Calu3 (cell line): ENCODE data around the gene P3H2. TPM values are rescaled to one million over a fixed set of nuclear protein-coding genes. Genes with fewer than 3 reads are reported as not detected.

ENCODE experiments used
- BruUV-seq: library from RNA; stranded (reverse); fragments of 400-500 nt; replicated peaks from 2 replicates; lab custom pipeline; 2021; lab: Mats Ljungman, UMichigan
- CTCF ChIA-PET: fragments of 300-600 bp; sonication (Branson Sonifier 250); formaldehyde crosslinking; loops from one replicate; lab custom pipeline; 2022; ENCODE audit warnings: antibody characterized with exemption; lab: Charles Lee
- DNase-seq: peaks from one replicate; pipeline ENCODE4 v3.0.0; 2022
- H3K27ac Mint-ChIP-seq: one replicate; pipeline ENCODE4 v1.8.0; 2022; ENCODE audit warnings: mixed read lengths; ENCODE audit not compliant: unreplicated experiment
- H3K27me3 Mint-ChIP-seq: one replicate; pipeline ENCODE4 v1.8.0; 2022; ENCODE audit warnings: mixed read lengths; ENCODE audit not compliant: unreplicated experiment
- H3K36me3 Mint-ChIP-seq: one replicate; pipeline ENCODE4 v1.8.0; 2022; ENCODE audit warnings: mild to moderate bottlenecking, moderate library complexity, mixed read lengths; ENCODE audit not compliant: insufficient read depth, unreplicated experiment
- H3K4me1 Mint-ChIP-seq: one replicate; pipeline ENCODE4 v1.8.0; 2022; ENCODE audit warnings: mild to moderate bottlenecking, low read depth, mixed read lengths; ENCODE audit not compliant: unreplicated experiment
- H3K4me3 Mint-ChIP-seq: one replicate; pipeline ENCODE4 v1.8.0; 2022; ENCODE audit warnings: mild to moderate bottlenecking, low read depth, moderate library complexity, mixed read lengths; ENCODE audit not compliant: unreplicated experiment
- H3K9me3 Mint-ChIP-seq: one replicate; pipeline ENCODE4 v1.8.0; 2022; ENCODE audit warnings: low read depth, mixed read lengths; ENCODE audit not compliant: unreplicated experiment
- CTCF ChIP-seq: fragments of 200-600 bp; IDR thresholded peaks from one replicate; pipeline ENCODE4 v1.8.0; 2022; ENCODE audit warnings: antibody characterized with exemption; ENCODE audit not compliant: unreplicated experiment
- intact Hi-C: fragments of 100-400 bp; cut with micrococcal nuclease; formaldehyde crosslinking; loops from one replicate; pipeline ENCODE4 v1.10.0; 2022; ENCODE audit not compliant: unreplicated experiment
- total RNA-seq: library from RNA; stranded (reverse); gene quantifications from 2 replicates; pipeline ENCODE4 v1.2.3, GENCODE V29; 2022

P3H2 gene
- total RNA-seq, 1 experiment from 2014 or later: 7.1 TPM

- Mint-ChIP-seq H3K4me3 (peak overlapping the region; percentile 53), H3K27ac (peak overlapping the region; percentile 58)
- CTCF ChIA-PET: interaction anchor here (0.6 to 2.1 kb wide), 15 partner anchors 8 to 685 kb away, joined by 3 to 9 read pairs (median 6); partner anchors contain the start of gene CLDN1
These were observed 108.3 kb downstream of the P3H2 start for GRCh38 chr3:190012314-190012782.

GRCh38 chr3:190010486-190010885 is 110.2 kb downstream of the P3H2 start:
- Mint-ChIP-seq H3K36me3 (no peaks in the 10 kb centered on the region), H3K9me3 (no peaks in the 10 kb centered on the region), H3K4me1 (peaks cover 61% of the 10 kb centered on the region), H3K27me3 (no peaks in the 10 kb centered on the region), H3K27ac (peak overlapping the region; percentile 24), H3K4me3 (no peak overlapping the region)
- intact Hi-C loops: no loop called here
- CTCF ChIA-PET: no interaction called here
- no peak for DNase-seq
- no TSS peak for BruUV-seq
- no peak for TF ChIP-seq CTCF

More at GRCh38 chr3:190012314-190012782, 108.3 kb downstream of the P3H2 start:
- no peaks in the 10 kb centered on the region for H3K36me3 Mint-ChIP-seq
- H3K27me3 Mint-ChIP-seq: no peaks in the 10 kb centered on the region
- no TSS peak for BruUV-seq
- peaks cover 49% of the 10 kb centered on the region for H3K4me1 Mint-ChIP-seq
- H3K9me3 Mint-ChIP-seq: no peaks in the 10 kb centered on the region
- intact Hi-C loops: loop anchor here (2.0 kb wide), 1 partner anchor 306 kb away; no protein-coding TSS in a partner anchor
- peak; percentile 25 for DNase-seq
- no peak for TF ChIP-seq CTCF

GRCh38 chr3:190009614-190010013 is 111.1 kb downstream of the P3H2 start:
- intact Hi-C loops: no loop called here
- Mint-ChIP-seq H3K4me3 (no peak overlapping the region), H3K27ac (no peak overlapping the region), H3K36me3 (no peaks in the 10 kb centered on the region), H3K9me3 (no peaks in the 10 kb centered on the region), H3K27me3 (no peaks in the 10 kb centered on the region), H3K4me1 (peaks cover 61% of the 10 kb centered on the region)
- no peak for DNase-seq
- BruUV-seq: no TSS peak
- no peak for TF ChIP-seq CTCF
- CTCF ChIA-PET: no interaction called here

- no peak overlapping the region for H3K27ac Mint-ChIP-seq
- no peak for DNase-seq
- TF ChIP-seq CTCF: no peak
- H3K4me3 Mint-ChIP-seq: no peak overlapping the region
- BruUV-seq: no TSS peak
- H3K4me1 Mint-ChIP-seq: peaks cover 54% of the 10 kb centered on the region
- no peaks in the 10 kb centered on the region for H3K9me3 Mint-ChIP-seq
- CTCF ChIA-PET: interaction anchor here (0.7 kb wide), 1 partner anchor 436 kb away, joined by 7 read pairs; no protein-coding TSS in a partner anchor
- H3K36me3 Mint-ChIP-seq: no peaks in the 10 kb centered on the region
- intact Hi-C loops: no loop called here
- H3K27me3 Mint-ChIP-seq: no peaks in the 10 kb centered on the region
These were observed 112.3 kb downstream of the P3H2 start for GRCh38 chr3:190008432-190008831.
